ENCODE results near the gene CYP3A7. TPM values are rescaled to one million over a fixed set of nuclear protein-coding genes. Genes with fewer than 3 reads are reported as not detected.

CYP3A7 gene
- total and polyA plus RNA-seq, 2 of the 13 experiments (the other 11 are each of a cell fraction or from before 2014, with no cell fraction given) = 5.8 to 6.4 TPM

DNA sequence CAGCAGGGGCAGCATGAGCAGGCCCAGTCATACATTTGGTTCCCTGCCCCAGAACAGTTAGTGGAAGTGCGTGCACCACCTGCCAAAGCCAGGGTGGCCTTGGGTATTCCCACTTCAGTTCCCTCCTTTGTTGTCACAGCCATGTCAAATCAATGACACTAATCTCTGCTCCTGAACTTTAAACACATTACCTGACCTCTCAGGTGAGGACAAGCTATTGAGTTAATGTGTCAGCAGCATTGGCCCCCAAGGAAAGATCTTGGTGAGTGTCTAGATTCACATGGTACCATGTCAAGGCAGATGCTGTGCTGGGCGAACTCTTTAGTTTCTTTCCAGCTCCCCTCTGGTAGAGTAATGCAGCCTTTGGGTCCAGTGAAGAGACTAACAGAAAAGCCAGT lies 57.3 kb downstream of the CYP3A7 start (continued):
- TF ChIP-seq, protein P1, sequence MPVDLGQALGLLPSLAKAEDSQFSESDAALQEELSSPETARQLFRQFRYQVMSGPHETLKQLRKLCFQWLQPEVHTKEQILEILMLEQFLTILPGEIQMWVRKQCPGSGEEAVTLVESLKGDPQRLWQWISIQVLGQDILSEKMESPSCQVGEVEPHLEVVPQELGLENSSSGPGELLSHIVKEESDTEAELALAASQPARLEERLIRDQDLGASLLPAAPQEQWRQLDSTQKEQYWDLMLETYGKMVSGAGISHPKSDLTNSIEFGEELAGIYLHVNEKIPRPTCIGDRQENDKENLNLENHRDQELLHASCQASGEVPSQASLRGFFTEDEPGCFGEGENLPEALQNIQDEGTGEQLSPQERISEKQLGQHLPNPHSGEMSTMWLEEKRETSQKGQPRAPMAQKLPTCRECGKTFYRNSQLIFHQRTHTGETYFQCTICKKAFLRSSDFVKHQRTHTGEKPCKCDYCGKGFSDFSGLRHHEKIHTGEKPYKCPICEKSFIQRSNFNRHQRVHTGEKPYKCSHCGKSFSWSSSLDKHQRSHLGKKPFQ (CRISPR knock-in tag; IDR thresholded peaks at IDR 0.05; ENCODE audit: insufficient replicate concordance) = peak; percentile 97
- no peak for TF ChIP-seq MTF1 (CRISPR knock-in tag; IDR thresholded peaks at IDR 0.05)
- no peak for TF ChIP-seq ZNF713 (CRISPR knock-in tag; IDR thresholded peaks at IDR 0.05)
- TF ChIP-seq ZFP82 (CRISPR knock-in tag; IDR thresholded peaks at IDR 0.05; ENCODE audit: borderline replicate concordance) = peak; percentile 54; the same call in 1 of the 2 replicates
- no peak for TF ChIP-seq KDM5A (IDR thresholded peaks at IDR 0.05; ENCODE audit: borderline replicate concordance, low read length)
- no peak for TF ChIP-seq ZNF30 (CRISPR knock-in tag; IDR thresholded peaks at IDR 0.05)
- TF ChIP-seq ZNF230 (CRISPR knock-in tag; IDR thresholded peaks at IDR 0.05) = no peak
- TF ChIP-seq ZNF234 (CRISPR knock-in tag; conservative IDR thresholded peaks at IDR 0.05) = no peak
- TF ChIP-seq NAIF1 (CRISPR knock-in tag; IDR thresholded peaks at IDR 0.05; ENCODE audit: borderline replicate concordance) = no peak
- TF ChIP-seq HIVEP1 (CRISPR knock-in tag; IDR thresholded peaks at IDR 0.05) = 0 out of 2 replicates have a peak, but pooled peaks have one; percentile 34
- TF ChIP-seq, protein P2, sequence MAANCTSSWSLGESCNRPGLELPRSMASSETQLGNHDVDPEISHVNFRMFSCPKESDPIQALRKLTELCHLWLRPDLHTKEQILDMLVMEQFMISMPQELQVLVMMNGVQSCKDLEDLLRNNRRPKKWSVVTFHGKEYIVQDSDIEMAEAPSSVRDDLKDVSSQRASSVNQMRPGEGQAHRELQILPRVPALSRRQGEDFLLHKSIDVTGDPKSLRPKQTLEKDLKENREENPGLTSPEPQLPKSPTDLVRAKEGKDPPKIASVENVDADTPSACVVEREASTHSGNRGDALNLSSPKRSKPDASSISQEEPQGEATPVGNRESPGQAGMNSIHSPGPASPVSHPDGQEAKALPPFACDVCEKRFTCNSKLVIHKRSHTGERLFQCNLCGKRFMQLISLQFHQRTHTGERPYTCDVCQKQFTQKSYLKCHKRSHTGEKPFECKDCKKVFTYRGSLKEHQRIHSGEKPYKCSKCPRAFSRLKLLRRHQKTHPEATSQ (CRISPR knock-in tag; IDR thresholded peaks at IDR 0.05; ENCODE audit: borderline replicate concordance) = no peak
- TF ChIP-seq, protein P3, sequence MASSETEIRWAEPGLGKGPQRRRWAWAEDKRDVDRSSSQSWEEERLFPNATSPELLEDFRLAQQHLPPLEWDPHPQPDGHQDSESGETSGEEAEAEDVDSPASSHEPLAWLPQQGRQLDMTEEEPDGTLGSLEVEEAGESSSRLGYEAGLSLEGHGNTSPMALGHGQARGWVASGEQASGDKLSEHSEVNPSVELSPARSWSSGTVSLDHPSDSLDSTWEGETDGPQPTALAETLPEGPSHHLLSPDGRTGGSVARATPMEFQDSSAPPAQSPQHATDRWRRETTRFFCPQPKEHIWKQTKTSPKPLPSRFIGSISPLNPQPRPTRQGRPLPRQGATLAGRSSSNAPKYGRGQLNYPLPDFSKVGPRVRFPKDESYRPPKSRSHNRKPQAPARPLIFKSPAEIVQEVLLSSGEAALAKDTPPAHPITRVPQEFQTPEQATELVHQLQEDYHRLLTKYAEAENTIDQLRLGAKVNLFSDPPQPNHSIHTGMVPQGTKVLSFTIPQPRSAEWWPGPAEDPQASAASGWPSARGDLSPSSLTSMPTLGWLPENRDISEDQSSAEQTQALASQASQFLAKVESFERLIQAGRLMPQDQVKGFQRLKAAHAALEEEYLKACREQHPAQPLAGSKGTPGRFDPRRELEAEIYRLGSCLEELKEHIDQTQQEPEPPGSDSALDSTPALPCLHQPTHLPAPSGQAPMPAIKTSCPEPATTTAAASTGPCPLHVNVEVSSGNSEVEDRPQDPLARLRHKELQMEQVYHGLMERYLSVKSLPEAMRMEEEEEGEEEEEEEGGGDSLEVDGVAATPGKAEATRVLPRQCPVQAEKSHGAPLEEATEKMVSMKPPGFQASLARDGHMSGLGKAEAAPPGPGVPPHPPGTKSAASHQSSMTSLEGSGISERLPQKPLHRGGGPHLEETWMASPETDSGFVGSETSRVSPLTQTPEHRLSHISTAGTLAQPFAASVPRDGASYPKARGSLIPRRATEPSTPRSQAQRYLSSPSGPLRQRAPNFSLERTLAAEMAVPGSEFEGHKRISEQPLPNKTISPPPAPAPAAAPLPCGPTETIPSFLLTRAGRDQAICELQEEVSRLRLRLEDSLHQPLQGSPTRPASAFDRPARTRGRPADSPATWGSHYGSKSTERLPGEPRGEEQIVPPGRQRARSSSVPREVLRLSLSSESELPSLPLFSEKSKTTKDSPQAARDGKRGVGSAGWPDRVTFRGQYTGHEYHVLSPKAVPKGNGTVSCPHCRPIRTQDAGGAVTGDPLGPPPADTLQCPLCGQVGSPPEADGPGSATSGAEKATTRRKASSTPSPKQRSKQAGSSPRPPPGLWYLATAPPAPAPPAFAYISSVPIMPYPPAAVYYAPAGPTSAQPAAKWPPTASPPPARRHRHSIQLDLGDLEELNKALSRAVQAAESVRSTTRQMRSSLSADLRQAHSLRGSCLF (CRISPR knock-in tag; IDR thresholded peaks at IDR 0.05; ENCODE audit: borderline replicate concordance) = no peak
- TF ChIP-seq, protein P4, sequence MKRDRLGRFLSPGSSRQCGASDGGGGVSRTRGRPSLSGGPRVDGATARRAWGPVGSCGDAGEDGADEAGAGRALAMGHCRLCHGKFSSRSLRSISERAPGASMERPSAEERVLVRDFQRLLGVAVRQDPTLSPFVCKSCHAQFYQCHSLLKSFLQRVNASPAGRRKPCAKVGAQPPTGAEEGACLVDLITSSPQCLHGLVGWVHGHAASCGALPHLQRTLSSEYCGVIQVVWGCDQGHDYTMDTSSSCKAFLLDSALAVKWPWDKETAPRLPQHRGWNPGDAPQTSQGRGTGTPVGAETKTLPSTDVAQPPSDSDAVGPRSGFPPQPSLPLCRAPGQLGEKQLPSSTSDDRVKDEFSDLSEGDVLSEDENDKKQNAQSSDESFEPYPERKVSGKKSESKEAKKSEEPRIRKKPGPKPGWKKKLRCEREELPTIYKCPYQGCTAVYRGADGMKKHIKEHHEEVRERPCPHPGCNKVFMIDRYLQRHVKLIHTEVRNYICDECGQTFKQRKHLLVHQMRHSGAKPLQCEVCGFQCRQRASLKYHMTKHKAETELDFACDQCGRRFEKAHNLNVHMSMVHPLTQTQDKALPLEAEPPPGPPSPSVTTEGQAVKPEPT (CRISPR knock-in tag; IDR thresholded peaks at IDR 0.05; ENCODE audit: low read depth) = 0 out of 2 replicates have a peak, but pooled peaks have one; percentile 29
- no peak for TF ChIP-seq ZNF121 (CRISPR knock-in tag; IDR thresholded peaks at IDR 0.05)
- TF ChIP-seq, protein P5, sequence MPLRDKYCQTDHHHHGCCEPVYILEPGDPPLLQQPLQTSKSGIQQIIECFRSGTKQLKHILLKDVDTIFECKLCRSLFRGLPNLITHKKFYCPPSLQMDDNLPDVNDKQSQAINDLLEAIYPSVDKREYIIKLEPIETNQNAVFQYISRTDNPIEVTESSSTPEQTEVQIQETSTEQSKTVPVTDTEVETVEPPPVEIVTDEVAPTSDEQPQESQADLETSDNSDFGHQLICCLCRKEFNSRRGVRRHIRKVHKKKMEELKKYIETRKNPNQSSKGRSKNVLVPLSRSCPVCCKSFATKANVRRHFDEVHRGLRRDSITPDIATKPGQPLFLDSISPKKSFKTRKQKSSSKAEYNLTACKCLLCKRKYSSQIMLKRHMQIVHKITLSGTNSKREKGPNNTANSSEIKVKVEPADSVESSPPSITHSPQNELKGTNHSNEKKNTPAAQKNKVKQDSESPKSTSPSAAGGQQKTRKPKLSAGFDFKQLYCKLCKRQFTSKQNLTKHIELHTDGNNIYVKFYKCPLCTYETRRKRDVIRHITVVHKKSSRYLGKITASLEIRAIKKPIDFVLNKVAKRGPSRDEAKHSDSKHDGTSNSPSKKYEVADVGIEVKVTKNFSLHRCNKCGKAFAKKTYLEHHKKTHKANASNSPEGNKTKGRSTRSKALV (CRISPR knock-in tag; IDR thresholded peaks at IDR 0.05) = no peak
- no peak; the same call in 1 of the 2 replicates for TF ChIP-seq SMAD1 (CRISPR knock-in tag; IDR thresholded peaks at IDR 0.05; ENCODE audit: borderline replicate concordance, low read depth)
- TF ChIP-seq, protein P6, sequence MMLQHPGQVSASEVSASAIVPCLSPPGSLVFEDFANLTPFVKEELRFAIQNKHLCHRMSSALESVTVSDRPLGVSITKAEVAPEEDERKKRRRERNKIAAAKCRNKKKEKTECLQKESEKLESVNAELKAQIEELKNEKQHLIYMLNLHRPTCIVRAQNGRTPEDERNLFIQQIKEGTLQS (CRISPR knock-in tag; IDR thresholded peaks at IDR 0.05) = no peak
